ENCODE measurements around the gene DPP6.

Gene DPP6

DNA sequence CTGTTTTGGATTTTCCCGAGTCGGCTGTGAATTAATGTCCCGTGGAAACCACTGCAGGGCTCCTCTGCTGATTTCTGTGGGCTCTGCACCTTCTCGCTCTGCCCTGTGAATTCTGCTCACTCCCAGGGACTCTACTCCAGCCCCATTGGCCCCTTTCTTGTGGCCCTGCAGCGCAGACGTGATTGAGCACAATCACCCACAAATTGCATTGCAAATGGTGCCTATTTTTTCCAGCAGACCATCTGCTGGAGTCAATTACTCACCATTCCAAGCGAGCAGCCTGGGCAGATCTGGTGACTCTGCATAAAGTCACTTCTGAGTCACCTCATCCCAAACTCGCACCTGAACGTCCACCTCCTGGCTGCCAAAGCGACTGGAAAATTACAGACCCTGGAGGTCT, 714.9 kb downstream of the DPP6 start:
- TF ChIP-seq, protein P1, sequence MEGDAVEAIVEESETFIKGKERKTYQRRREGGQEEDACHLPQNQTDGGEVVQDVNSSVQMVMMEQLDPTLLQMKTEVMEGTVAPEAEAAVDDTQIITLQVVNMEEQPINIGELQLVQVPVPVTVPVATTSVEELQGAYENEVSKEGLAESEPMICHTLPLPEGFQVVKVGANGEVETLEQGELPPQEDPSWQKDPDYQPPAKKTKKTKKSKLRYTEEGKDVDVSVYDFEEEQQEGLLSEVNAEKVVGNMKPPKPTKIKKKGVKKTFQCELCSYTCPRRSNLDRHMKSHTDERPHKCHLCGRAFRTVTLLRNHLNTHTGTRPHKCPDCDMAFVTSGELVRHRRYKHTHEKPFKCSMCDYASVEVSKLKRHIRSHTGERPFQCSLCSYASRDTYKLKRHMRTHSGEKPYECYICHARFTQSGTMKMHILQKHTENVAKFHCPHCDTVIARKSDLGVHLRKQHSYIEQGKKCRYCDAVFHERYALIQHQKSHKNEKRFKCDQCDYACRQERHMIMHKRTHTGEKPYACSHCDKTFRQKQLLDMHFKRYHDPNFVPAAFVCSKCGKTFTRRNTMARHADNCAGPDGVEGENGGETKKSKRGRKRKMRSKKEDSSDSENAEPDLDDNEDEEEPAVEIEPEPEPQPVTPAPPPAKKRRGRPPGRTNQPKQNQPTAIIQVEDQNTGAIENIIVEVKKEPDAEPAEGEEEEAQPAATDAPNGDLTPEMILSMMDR (IDR thresholded peaks at IDR 0.05; ENCODE audit: low read depth, low read length): no peak
- H3K4me3 ChIP-seq (ENCODE audit: low read depth, low read length): no peak overlapping the region

DNA sequence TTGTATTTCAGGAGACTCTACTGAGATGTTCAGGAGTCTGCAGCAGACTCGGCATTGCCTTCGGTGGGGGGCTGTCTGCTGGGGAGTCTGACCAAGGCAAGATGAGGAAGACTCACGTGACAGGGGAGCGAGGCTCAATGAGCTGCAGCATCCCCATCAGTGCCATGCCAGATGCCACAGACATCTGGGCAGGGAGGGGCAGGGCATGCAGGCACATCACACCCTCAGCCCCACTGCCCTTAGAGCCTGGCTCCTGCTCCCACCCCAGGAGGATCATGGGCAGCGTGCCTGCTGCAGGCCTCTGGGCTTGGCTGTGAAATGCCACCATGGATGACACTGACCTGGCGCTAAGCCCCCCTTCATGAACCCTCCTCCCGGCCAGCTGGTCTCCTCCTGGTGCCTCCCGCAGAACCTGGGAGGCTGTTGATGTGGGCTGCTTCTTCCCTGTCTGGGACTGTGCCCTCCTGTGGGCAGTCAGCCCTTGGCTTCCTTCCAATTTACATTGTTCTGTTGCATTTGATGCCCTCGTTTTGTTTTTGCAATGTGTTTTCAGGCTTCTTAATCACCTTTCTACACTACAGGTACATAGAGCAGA, 715.7 kb downstream of the DPP6 start:
- H3K4me3 ChIP-seq (ENCODE audit: low read depth, low read length): no peak overlapping the region
- TF ChIP-seq, protein P1 (IDR thresholded peaks at IDR 0.05; ENCODE audit: low read depth, low read length): no peak

GRCh38 chr7:154769001-154769400, 716.8 kb downstream of the DPP6 start:
- H3K4me3 ChIP-seq (ENCODE audit: low read depth, low read length): no peak overlapping the region
- TF ChIP-seq, protein P1 (IDR thresholded peaks at IDR 0.05; ENCODE audit: low read depth, low read length): no peak

DNA sequence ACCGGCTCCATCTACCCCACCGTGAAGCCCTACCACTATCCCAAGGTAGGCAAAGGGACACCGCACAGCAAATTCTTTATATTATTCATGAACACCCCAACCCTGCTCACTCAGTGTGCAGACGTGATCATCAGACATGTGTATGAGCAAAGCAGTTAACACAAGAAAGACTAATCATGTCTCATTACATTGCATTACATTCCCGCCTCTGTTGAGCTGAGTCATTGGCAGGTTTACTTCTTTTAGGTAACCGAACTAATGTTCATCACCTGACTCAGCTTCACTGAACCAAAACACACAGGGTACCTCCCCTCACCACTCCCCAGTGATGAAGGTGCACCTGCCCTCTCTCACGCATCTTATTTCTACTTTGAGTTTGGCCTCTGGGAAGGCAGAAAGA, 717.3 kb downstream of the DPP6 start:
- TF ChIP-seq, protein P1 (IDR thresholded peaks at IDR 0.05; ENCODE audit: low read depth, low read length): no peak
- H3K4me3 ChIP-seq (ENCODE audit: low read depth, low read length): no peak overlapping the region

GRCh38 chr7:154770361-154770760, 718.2 kb downstream of the DPP6 start:
- TF ChIP-seq, protein P1 (IDR thresholded peaks at IDR 0.05; ENCODE audit: low read depth, low read length): no peak
- H3K4me3 ChIP-seq (ENCODE audit: low read depth, low read length): no peak overlapping the region

GRCh38 chr7:154770962-154771361, 718.8 kb downstream of the DPP6 start:
- TF ChIP-seq, protein P1 (IDR thresholded peaks at IDR 0.05; ENCODE audit: low read depth, low read length): no peak
- H3K4me3 ChIP-seq (ENCODE audit: low read depth, low read length): no peak overlapping the region

DNA sequence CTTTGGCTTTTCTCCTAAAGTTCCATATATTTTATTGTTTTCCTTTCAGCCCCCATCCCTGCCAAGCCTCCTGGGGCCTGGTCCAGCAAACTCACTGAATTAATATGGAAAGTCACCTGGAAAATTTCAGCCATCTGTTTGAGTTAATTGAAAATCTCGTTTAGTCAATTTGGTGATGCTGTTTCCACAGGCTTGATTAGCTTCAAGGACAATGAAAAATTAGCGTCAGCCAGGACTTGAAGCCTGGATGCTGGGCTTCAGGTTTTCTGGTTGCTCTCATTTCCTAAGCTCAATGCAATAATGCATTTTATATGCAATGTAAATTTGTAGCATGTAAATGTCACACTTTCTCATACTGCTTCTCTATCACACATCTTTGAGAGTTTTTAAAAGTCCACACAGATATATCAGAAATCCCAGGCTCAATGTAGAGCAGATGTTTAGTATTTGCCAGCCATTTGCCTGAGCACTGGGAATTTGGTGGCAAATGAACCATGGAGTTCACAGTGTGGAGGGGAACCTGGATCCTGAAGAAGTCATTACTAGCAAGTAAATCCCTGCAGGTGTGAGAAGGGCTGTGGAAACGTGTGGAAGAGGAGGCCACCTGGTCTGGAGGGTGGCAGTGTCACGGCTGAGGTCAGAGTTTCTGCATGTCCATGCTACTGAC, 722.2 kb downstream of the DPP6 start:
- H3K4me3 ChIP-seq (ENCODE audit: low read depth, low read length): no peak overlapping the region
- TF ChIP-seq, protein P1 (IDR thresholded peaks at IDR 0.05; ENCODE audit: low read depth, low read length): no peak
